ENCODE data around the gene DYNLRB1.

- TF ChIP-seq CTCF (IDR thresholded peaks at IDR 0.05), result no peak
- no peak for TF ChIP-seq POLR2A (IDR thresholded peaks at IDR 0.05)
These were observed 54.7 kb downstream of the DYNLRB1 start for GRCh38 chr20:34570859-34571306.

Measured in Peyer's patch (tissue), 4 donors.